C4-2B (cell line): ENCODE data around the gene NTRK3.

ENCODE experiments used
- CTCF ChIP-seq: fragments of 450-650 bp; conservative IDR thresholded peaks from 2 replicates; pipeline ENCODE4 v1.5.1; 2017; ENCODE audit warnings: mild to moderate bottlenecking
- ZFX ChIP-seq: fragments of 450-650 bp; IDR thresholded peaks from 2 replicates; pipeline ENCODE4 v1.6.1; 2017

- no peak for TF ChIP-seq CTCF
- no peak for TF ChIP-seq ZFX
Observed at GRCh38 chr15:88272421-88272820, 15.9 kb upstream of the NTRK3 start.
